Natural killer cell (primary cell): Measurements from ENCODE around the gene CST7. TPM values are rescaled to one million over a fixed set of nuclear protein-coding genes. Genes with fewer than 3 reads are reported as not detected.
A peak's percentile ranks its signal among the peaks of the same experiment; 100 is the strongest.

Experiments used
- ATAC-seq, 3 donors: fragments of 150-1000 bp in 2 of 3; fragments of 200-7000 bp in 1 of 3; cut with Tn5 transposase; 1 replicate in 1 of 3; 2 replicates in 2 of 3; pipeline ENCODE4 v1.10.0; 2021; ENCODE audit warnings: mild to moderate bottlenecking in 2 of 3, moderate library complexity in 2 of 3
- DNase-seq, 2 donors: peaks; one replicate each; pipeline versions ENCODE4 v3.0.0 to v3.0.0-alpha.2; 2013 to 2021; ENCODE audit warnings: mixed read lengths in 1 of 2
- H3K27ac ChIP-seq: one replicate; pipeline ENCODE4 v1.5.1; 2013; ENCODE audit warnings: mild to moderate bottlenecking, low read length
- H3K27me3 ChIP-seq: one replicate; pipeline ENCODE4 v1.6.1; 2013; ENCODE audit warnings: low read length; ENCODE audit not compliant: control insufficient read depth, insufficient read depth
- H3K36me3 ChIP-seq: one replicate; pipeline ENCODE4 v1.6.1; 2013; ENCODE audit warnings: low read length; ENCODE audit not compliant: control insufficient read depth, insufficient read depth
- H3K4me1 ChIP-seq: one replicate; pipeline ENCODE4 v1.6.1; 2013; ENCODE audit warnings: low read length; ENCODE audit not compliant: control insufficient read depth, insufficient read depth
- H3K4me3 ChIP-seq: one replicate; pipeline ENCODE4 v1.5.1; 2013; ENCODE audit warnings: low read length
- H3K9me3 ChIP-seq: one replicate; pipeline ENCODE4 v1.6.1; 2013; ENCODE audit warnings: low read length; ENCODE audit not compliant: control insufficient read depth, insufficient read depth
- H3K27ac Mint-ChIP-seq, 2 donors: one replicate each; pipeline ENCODE4 v1.8.0; 2022; ENCODE audit warnings: mild to moderate bottlenecking in 2 of 2, mixed read lengths in 2 of 2, moderate library complexity in 1 of 2
- H3K27me3 Mint-ChIP-seq, 2 donors: one replicate each; pipeline ENCODE4 v1.8.0; 2022; ENCODE audit warnings: low read depth in 2 of 2, mixed read lengths in 2 of 2
- H3K36me3 Mint-ChIP-seq: one replicate; pipeline ENCODE4 v1.8.0; 2022; ENCODE audit warnings: mixed read lengths
- H3K4me1 Mint-ChIP-seq, 2 donors: one replicate each; pipeline ENCODE4 v1.8.0; 2022; ENCODE audit warnings: mixed read lengths in 2 of 2
- H3K4me3 Mint-ChIP-seq: one replicate; pipeline ENCODE4 v1.8.0; 2022; ENCODE audit warnings: mild to moderate bottlenecking, moderate library complexity, mixed read lengths
- H3K9me3 Mint-ChIP-seq, 2 donors: one replicate each; pipeline ENCODE4 v1.8.0; 2022; ENCODE audit warnings: mixed read lengths in 2 of 2
- CTCF ChIP-seq: fragments of 200-600 bp; IDR thresholded peaks from one replicate; pipeline ENCODE4 v1.8.0; 2022; ENCODE audit warnings: antibody characterized with exemption
- WGBS: methylation state at CpG from one replicate; pipeline ENCODE4 v1.1.7; 2013; ENCODE audit warnings: missing lambda C conversion rate; ENCODE audit not compliant: insufficient coverage; 5-methylcytosine and 5-hydroxymethylcytosine counted together
- intact Hi-C: fragments of 100-400 bp; cut with micrococcal nuclease; formaldehyde crosslinking; loops from one replicate; pipeline ENCODE4 v1.14.2; 2022
- total RNA-seq, 4 donors: library from RNA; stranded (reverse); fragments of 120-200 nt in 1 of 4; gene quantifications; one replicate each; pipeline versions ENCODE4 v1.2.3 to v1.2.4, GENCODE V29; 2013 to 2022

Gene CST7
- total RNA-seq, 3 donors from 2014 or later (not counting 1 experiment from before 2014, with no cell fraction given): 590 to 700 (median 619) TPM

DNA sequence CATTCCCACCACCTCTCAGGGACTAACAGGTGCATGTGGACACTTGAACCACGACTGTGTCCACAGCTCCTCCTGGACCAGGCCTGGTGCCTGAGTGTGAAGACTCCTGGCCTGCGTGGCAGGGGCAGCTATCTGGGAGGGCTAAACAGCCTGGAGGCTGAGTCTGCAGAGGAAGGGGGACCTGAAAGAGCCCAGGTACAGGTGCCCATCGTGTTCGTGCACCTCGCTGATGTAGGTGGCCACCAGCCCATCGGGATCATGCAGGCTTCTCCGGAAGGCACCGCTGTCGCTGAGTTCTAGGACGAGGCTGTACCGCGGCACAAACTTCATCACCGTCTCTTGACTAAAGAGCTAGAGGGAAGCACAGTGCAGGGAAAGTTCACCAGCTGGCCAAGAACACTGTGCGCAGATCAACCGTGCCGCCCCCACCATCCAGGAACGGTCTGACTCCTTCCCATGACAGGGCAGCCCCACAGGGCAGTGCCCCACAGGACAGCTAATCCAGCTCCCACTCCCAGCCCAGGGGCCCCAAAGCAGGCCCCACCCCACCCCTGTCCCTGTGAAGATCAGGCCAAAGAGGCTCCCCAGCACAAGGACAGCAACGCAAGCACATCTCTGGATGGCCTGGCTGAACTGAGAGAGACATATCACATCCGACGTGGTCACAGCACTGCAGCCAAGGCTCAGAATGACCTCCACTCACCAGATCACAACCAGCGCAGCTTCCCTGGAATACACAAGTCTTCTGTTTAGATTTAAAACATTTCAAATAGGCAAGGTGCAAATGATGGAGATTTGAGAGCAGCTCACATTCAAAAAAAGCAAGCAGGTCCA is 14.8 kb downstream of the CST7 start:
- no peak for ATAC-seq
- Histone ChIP-seq H3K27me3 (no peaks in the 10 kb centered on the region), H3K4me3 (no peak overlapping the region), H3K36me3 (peaks cover 85% of the 10 kb centered on the region), H3K27ac (peak overlapping the region; percentile 99), H3K9me3 (no peaks in the 10 kb centered on the region), H3K4me1 (peaks cover 86% of the 10 kb centered on the region)
- Mint-ChIP-seq H3K27ac (peak overlapping the region; percentile 98 to 100), H3K36me3 (peaks cover 17% of the 10 kb centered on the region), H3K27me3 (no peaks in the 10 kb centered on the region), H3K4me3 (peak overlapping the region; percentile 84), H3K9me3 (no peaks in the 10 kb centered on the region), H3K4me1 (peaks cover 93 to 95% of the 10 kb centered on the region in 2 donors)
- 96% methylated on average over 21 of the region's 21 CpGs for WGBS
- TF ChIP-seq CTCF: no peak
- no peak for DNase-seq
- intact Hi-C loops: no loop called here

GRCh38 chr20:24964506-24964840 is 15.4 kb downstream of the CST7 start:
- H3K27me3 ChIP-seq: no peaks in the 10 kb centered on the region
- Mint-ChIP-seq H3K4me1 (peaks cover 91 to 94% of the 10 kb centered on the region in 2 donors), H3K27ac (peak overlapping the region; percentile 98 to 100), H3K9me3 (no peaks in the 10 kb centered on the region), H3K4me3 (peak overlapping the region; percentile 81), H3K36me3 (peaks cover 16% of the 10 kb centered on the region), H3K27me3 (no peaks in the 10 kb centered on the region)
- ATAC-seq (no peak), DNase-seq (no peak)
- H3K27ac ChIP-seq: peak overlapping the region; percentile 99
- no peak overlapping the region for H3K4me3 ChIP-seq
- no peaks in the 10 kb centered on the region for H3K9me3 ChIP-seq
- peaks cover 85% of the 10 kb centered on the region for H3K36me3 ChIP-seq
- WGBS: 88% methylated on average over 9 of the region's 9 CpGs
- no peak for TF ChIP-seq CTCF
- intact Hi-C loops: no loop called here
- H3K4me1 ChIP-seq: peaks cover 86% of the 10 kb centered on the region

GRCh38 chr20:24965065-24965919 is 16.2 kb downstream of the CST7 start:
- ATAC-seq (peak in 1 of 3 donors; percentile 0), DNase-seq (no peak)
- peaks cover 85% of the 10 kb centered on the region for H3K36me3 ChIP-seq
- peaks cover 82% of the 10 kb centered on the region for H3K4me1 ChIP-seq
- Mint-ChIP-seq H3K4me1 (peaks cover 86 to 88% of the 10 kb centered on the region in 2 donors), H3K9me3 (no peaks in the 10 kb centered on the region), H3K27ac (peak overlapping the region; percentile 98 to 100), H3K27me3 (no peaks in the 10 kb centered on the region), H3K36me3 (peaks cover 18% of the 10 kb centered on the region), H3K4me3 (peak overlapping the region; percentile 81)
- H3K9me3 ChIP-seq: no peaks in the 10 kb centered on the region
- H3K27ac ChIP-seq: peak overlapping the region; percentile 99
- H3K4me3 ChIP-seq: no peak overlapping the region
- intact Hi-C loops: no loop called here
- TF ChIP-seq CTCF: no peak
- H3K27me3 ChIP-seq: no peaks in the 10 kb centered on the region
- 80% methylated on average over 7 of the region's 7 CpGs for WGBS
